Prostate gland (tissue), 2 donors: ENCODE results near the gene KCNN1. TPM values are rescaled to one million over a fixed set of nuclear protein-coding genes. Genes with fewer than 3 reads are reported as not detected.

Experiments used
- DNase-seq: peaks from one replicate; pipeline ENCODE4 v3.0.0-alpha.2; 2019; ENCODE audit warnings: low spot score
- H3K27ac ChIP-seq, 2 donors: fragments of 200-600 bp; sonication (generic); 2 replicates each; pipeline ENCODE4 v1.5.1; 2017 to 2019
- H3K27me3 ChIP-seq: fragments of 200-600 bp; sonication (generic); replicated peaks from 2 replicates; pipeline ENCODE4 v1.5.1; 2019; ENCODE audit not compliant: insufficient read depth
- H3K36me3 ChIP-seq, 2 donors: fragments of 200-600 bp; sonication (generic); 1 replicate in 1 of 2; 2 replicates in 1 of 2; pipeline versions ENCODE4 v1.5.1 to v1.8.1; 2017 to 2019
- H3K4me1 ChIP-seq: fragments of 200-600 bp; sonication (generic); replicated peaks from 2 replicates; pipeline ENCODE4 v1.5.1; 2019
- H3K4me3 ChIP-seq, 2 donors: fragments of 200-600 bp; sonication (generic); 2 replicates each; pipeline ENCODE4 v1.5.1; 2017 to 2019
- H3K9me3 ChIP-seq: fragments of 200-600 bp; sonication (generic); 2 replicates; pipeline ENCODE4 v1.5.1; 2017
- POLR2A ChIP-seq: fragments of 450-650 bp; IDR thresholded peaks from one replicate; pipeline ENCODE4 v1.6.1; 2016; ENCODE audit warnings: antibody characterized with exemption, mild to moderate bottlenecking
- POLR2AphosphoS5 ChIP-seq: sonication (generic); formaldehyde crosslinking; IDR thresholded peaks from one replicate; pipeline ENCODE4 v1.6.1; 2017; ENCODE audit warnings: antibody characterized with exemption
- WGBS: methylation state at CpG from one replicate; pipeline ENCODE4 v1.1.5; 2018; 5-methylcytosine and 5-hydroxymethylcytosine counted together
- intact Hi-C: fragments of 100-400 bp; cut with DNase I; formaldehyde crosslinking; loops from one replicate; pipeline ENCODE4 v1.14.2; 2022
- total RNA-seq, 2 donors: library from RNA; depleted of rRNA; stranded (reverse); fragments of >200 nt; gene quantifications; one replicate each; pipeline ENCODE4 v1.1.0, GENCODE V29; 2016
- TF ChIP-seq, protein P1 (sequence below), 4 experiments: fragments of 200-600 bp in 2 of 4; fragments of 450-650 bp in 2 of 4; sonication (generic) in 2 of 4; IDR thresholded peaks; 1 replicate in 3 of 4; 2 replicates in 1 of 4; pipeline ENCODE4 v1.5.1; 2016 to 2019; ENCODE audit warnings: antibody characterized with exemption in 4 of 4, mild to moderate bottlenecking in 2 of 4, moderate library complexity in 2 of 4

Gene KCNN1
- total RNA-seq, 2 donors from 2014 or later = 0.36 to 5.6 TPM

DNA sequence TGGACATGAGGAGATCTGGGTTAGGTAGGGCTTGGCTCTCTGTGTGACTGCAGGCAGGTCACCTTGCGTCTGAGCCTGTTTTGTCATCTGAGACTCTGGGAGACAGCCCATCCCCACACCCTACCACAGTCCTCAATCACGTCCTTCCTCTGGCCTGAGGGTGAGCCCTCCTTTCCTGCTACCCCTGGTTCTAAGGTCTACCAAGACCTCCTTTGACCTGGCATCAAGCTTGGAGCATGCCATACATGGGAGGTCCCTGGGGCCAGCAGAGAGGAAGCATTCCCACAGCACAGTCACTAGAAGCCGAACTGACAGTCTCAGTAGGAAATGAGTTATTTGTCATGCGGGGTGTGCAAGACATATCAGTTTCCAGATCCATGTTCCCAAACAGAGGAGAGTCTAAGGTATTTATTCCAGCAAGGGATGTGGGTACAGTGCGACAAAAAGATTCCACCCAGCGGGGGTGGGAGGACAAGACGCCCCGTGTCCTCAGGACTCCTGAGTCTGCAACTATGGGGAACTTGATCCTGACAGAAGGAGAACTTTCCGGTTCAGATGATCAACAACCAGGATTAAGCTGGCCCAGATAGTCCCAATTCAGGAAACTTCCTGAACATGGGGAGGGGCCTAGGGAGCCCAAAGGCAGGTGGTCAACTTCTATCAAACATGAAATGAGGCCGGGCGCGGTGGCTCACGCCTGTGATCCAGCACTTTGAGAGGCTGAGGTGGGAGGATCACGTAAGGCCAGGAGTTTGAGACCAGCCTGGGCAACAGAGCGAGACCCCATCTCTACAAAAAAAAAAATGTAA, 50.6 kb downstream of the KCNN1 start:
- Histone ChIP-seq H3K27me3 (no peaks in the 10 kb centered on the region), H3K4me3 (no peak overlapping the region), H3K36me3 (no peaks in the 10 kb centered on the region), H3K9me3 (no peaks in the 10 kb centered on the region), H3K4me1 (peaks cover 10% of the 10 kb centered on the region), H3K27ac (peak overlapping the region; percentile 69 to 70)
- no peak for DNase-seq
- TF ChIP-seq POLR2A (no peak), POLR2AphosphoS5 (peak; percentile 30)
- intact Hi-C loops = no loop called here
- WGBS = 58% methylated on average over 15 of the region's 15 CpGs

DNA sequence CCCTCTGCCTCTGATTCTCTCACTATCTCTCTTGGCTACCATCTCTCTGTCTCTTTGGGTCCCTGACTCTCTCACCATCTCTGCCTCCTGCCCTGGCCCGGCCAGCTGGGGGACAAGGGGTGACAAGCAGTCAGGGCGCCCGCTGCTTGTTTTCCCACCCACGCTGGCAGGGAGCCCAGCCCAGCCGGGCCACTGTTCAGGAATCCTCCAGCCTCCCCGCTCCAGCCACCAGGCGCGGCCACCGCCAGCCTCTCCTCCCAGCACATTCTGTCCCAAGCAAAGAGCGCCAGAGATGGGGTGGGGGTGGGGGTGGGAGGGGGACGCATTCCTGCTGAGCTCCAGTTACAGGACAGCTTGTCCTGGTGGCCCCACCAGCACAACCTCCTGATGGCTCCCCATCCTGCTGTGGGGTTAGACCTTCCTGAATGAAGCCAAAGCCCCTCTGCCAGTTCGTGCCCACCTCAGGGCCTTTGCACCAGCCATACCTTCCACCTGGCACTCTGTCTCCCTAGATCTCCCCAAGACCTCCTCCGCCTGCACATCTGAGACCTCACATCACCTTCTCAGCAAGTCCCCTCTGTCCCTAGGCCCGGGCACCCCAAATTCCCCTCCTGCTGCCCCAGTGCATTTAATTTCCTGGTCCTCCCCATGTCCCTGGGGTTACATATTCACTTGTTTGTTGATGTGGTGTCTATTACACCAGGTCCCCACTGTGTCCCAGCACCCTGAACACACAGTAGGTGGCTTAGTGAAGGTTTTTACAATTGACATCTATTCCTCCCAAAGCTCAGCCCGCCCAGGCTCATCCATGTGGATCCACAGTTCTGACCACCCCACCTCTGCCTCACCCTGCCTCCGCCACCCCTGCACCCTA, 53.5 kb downstream of the KCNN1 start:
- H3K27me3 ChIP-seq = no peaks in the 10 kb centered on the region
- H3K4me1 ChIP-seq = peaks cover 10% of the 10 kb centered on the region
- no peaks in the 10 kb centered on the region for H3K9me3 ChIP-seq
- WGBS = 47% methylated on average over 14 of the region's 16 CpGs
- no peak overlapping the region for H3K4me3 ChIP-seq
- H3K36me3 ChIP-seq = no peaks in the 10 kb centered on the region
- intact Hi-C loops = no loop called here
- peak; percentile 63 for DNase-seq
- TF ChIP-seq, protein P1, sequence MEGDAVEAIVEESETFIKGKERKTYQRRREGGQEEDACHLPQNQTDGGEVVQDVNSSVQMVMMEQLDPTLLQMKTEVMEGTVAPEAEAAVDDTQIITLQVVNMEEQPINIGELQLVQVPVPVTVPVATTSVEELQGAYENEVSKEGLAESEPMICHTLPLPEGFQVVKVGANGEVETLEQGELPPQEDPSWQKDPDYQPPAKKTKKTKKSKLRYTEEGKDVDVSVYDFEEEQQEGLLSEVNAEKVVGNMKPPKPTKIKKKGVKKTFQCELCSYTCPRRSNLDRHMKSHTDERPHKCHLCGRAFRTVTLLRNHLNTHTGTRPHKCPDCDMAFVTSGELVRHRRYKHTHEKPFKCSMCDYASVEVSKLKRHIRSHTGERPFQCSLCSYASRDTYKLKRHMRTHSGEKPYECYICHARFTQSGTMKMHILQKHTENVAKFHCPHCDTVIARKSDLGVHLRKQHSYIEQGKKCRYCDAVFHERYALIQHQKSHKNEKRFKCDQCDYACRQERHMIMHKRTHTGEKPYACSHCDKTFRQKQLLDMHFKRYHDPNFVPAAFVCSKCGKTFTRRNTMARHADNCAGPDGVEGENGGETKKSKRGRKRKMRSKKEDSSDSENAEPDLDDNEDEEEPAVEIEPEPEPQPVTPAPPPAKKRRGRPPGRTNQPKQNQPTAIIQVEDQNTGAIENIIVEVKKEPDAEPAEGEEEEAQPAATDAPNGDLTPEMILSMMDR (IDR thresholded peaks at IDR 0.05) = peak in 1 of 4 experiments; percentile 5
- TF ChIP-seq POLR2A (no peak), POLR2AphosphoS5 (peak; percentile 61)
- peak overlapping the region; percentile 75 to 76 for H3K27ac ChIP-seq

DNA sequence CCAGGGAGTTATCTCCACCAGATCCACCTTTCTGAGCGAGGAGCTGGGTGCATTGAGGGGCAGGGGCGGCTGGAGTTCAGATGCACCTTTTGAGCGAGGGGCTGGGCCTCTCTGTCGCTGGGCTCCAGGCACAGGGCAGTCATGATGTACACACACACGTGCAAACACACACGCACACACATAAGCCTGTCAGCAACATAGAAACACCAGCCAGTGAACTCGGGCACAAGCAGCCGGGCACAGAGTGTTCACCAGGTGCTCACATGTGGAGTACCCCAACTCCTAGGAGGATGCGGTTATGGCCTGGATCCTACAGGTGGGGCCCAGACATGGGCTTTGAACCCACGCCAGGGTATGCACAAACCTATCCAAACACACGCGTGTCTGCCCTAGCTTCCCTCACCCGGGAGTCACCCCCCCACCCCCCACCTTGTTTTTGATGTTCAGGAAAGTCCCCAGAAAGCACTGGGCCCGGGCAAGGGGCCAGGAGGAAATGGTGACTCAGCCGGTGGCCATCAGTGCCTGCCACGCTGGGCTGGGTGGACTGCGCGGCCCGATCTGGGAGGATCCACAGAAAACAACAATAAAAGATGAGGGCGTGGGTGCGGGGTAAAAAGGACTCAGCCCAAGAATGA, 54.3 kb downstream of the KCNN1 start:
- no peak overlapping the region for H3K4me3 ChIP-seq
- no peaks in the 10 kb centered on the region for H3K27me3 ChIP-seq
- intact Hi-C loops = no loop called here
- no peaks in the 10 kb centered on the region for H3K9me3 ChIP-seq
- no peaks in the 10 kb centered on the region for H3K36me3 ChIP-seq
- DNase-seq = peak; percentile 72
- peak overlapping the region; percentile 75 to 76 for H3K27ac ChIP-seq
- TF ChIP-seq, protein P1 (IDR thresholded peaks at IDR 0.05) = no peak
- TF ChIP-seq POLR2A = no peak
- TF ChIP-seq POLR2AphosphoS5 = peak; percentile 78
- WGBS = 25% methylated on average over 21 of the region's 21 CpGs
- H3K4me1 ChIP-seq = peaks cover 10% of the 10 kb centered on the region

DNA sequence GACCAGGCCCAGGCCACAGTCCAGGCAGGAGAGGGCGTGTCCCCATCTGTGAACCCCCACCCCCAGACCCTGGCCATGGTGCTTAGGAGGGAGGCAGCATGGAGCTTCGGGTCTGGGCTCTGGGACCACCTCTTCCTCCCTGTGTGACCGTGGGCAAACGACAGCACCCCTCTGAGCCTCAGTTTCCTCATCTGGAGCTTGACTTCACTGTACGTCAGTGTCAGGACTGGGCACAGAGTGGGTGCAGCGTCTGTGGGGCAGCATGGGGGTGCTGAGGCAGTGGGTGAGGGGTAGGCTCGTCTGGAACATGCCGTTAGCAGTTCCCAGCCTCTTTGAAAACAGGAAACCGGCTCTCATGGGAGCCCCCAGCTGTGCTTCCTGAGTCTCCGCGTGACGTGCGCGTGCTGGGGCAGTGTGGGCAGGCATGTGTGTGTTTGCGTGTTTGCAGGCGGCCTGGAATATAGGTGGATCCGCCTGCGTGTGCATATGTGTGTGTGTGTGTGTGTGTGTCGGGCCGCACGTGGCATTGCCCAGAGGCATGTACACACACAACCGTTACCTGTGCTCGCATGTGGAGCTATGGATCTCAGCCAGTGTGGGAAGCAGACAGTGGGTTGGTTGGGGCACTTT, 56.8 kb downstream of the KCNN1 start:
- intact Hi-C loops = no loop called here
- Histone ChIP-seq H3K36me3 (no peaks in the 10 kb centered on the region), H3K4me3 (no peak overlapping the region), H3K9me3 (no peaks in the 10 kb centered on the region), H3K27ac (peak overlapping the region; percentile 67 to 75), H3K4me1 (peaks cover 10% of the 10 kb centered on the region), H3K27me3 (no peaks in the 10 kb centered on the region)
- 44% methylated on average over 21 of the region's 23 CpGs for WGBS
- TF ChIP-seq POLR2A = no peak
- peak; percentile 58 for TF ChIP-seq POLR2AphosphoS5
- TF ChIP-seq, protein P1 (IDR thresholded peaks at IDR 0.05) = no peak
- no peak for DNase-seq

DNA sequence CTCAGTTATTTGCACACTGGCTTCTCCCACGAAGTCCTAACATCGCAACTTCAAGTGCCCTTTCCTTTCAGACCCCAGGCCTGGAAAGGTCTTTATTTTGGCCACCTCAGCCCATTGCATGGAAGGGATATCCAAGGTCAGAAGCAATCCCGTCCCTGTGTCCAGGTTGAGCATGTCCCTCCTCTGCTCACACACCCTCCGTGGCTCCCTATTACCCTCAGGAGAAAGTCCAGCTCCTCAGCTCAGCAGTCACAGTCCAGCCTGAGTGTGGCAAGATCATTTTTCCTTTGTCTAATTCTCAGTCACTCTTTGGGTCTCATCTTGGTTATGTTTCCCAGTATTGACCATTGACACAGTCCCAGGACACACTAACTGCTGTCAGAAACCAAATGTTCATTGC, 60.2 kb downstream of the KCNN1 start:
- no peaks in the 10 kb centered on the region for H3K9me3 ChIP-seq
- intact Hi-C loops = no loop called here
- no peak overlapping the region for H3K27ac ChIP-seq
- DNase-seq = no peak
- no peaks in the 10 kb centered on the region for H3K27me3 ChIP-seq
- TF ChIP-seq, protein P1 (IDR thresholded peaks at IDR 0.05) = no peak
- no peak for TF ChIP-seq POLR2A
- no peak for TF ChIP-seq POLR2AphosphoS5
- H3K36me3 ChIP-seq = no peaks in the 10 kb centered on the region
- no peak overlapping the region for H3K4me3 ChIP-seq
- peaks cover 4% of the 10 kb centered on the region for H3K4me1 ChIP-seq
- 95% methylated on average over 4 of the region's 4 CpGs for WGBS
